Left forelimb (tissue), 1 donor: ENCODE results near the gene DCP1B.

Experiments
- DNase-seq: peaks from one replicate; pipeline ENCODE4 v3.0.0-alpha.2; 2018; ENCODE audit warnings: low spot score

The DCP1B gene

DNA sequence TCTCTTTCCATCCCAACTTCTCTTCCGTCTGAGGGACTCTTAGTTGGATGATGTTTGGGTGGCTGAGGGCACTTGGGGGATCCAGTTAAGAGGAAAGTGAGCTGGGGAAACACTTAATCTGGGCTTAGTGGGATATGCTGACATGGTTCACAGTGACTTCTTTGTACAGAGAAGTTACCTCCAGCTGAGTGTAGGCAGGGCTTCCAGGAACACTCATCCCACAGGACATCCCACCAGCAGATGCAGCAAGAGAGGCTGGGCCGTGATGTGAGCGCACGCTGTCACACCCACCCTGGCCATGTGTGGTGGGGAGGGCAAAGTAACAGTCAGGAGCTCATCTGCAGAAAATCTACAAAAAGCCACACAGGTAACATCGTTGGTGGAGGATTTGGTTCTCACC is 85.0 kb downstream of the DCP1B start:
- no peak for DNase-seq

- DNase-seq, result peak; percentile 50
These were observed 85.4 kb downstream of the DCP1B start for GRCh38 chr12:1918884-1919236.

DNA sequence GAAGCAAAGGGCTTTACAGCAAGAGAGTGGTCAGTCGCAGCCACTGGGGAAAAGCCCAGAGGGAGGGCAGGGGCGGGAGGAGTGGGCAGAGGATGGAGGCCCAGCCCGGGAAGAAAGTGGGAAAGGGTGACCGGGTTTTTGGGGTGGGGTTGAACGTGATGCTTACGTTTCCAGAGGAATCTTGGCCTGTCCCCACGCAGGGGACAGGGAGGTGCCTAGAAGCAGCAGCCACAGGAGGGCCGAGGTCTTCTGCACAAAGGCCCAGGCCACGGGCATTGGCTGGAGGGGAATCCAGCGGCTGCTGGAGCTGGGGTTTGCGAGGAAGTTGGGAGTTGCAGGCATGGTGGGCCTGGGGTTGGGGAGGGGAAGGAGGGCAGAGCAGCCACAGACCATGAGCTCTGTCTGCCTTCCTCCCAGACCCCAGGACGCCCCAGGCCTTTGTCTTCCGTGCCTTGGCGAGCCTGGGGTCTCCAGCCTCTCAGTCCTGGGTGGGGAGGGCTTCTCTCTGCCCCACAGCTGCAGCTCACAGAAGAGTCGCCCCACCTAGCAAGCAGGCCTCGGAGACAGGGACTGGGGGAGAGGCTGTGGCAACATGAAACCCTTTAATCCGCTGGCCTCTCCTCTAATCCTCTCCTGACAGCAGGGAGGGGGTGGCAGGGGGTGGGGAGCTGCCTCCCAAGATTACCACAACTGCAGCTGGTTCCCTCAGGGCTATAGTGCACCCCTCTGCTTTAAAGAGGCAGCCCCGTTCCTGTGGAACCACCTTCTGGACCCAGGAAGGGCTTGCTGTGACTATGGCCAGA is 86.0 kb downstream of the DCP1B start, which contains the start of gene CACNA2D4:
TSS of gene CACNA2D4 (minus strand) at position 572 of the 803 bp plus-strand sequence. CDS start at position 393, 179 bp downstream.
- peak; percentile 60 for DNase-seq

GRCh38 chr12:1917172-1918070 is 86.8 kb downstream of the DCP1B start:
- peak; percentile 55 for DNase-seq

DNA sequence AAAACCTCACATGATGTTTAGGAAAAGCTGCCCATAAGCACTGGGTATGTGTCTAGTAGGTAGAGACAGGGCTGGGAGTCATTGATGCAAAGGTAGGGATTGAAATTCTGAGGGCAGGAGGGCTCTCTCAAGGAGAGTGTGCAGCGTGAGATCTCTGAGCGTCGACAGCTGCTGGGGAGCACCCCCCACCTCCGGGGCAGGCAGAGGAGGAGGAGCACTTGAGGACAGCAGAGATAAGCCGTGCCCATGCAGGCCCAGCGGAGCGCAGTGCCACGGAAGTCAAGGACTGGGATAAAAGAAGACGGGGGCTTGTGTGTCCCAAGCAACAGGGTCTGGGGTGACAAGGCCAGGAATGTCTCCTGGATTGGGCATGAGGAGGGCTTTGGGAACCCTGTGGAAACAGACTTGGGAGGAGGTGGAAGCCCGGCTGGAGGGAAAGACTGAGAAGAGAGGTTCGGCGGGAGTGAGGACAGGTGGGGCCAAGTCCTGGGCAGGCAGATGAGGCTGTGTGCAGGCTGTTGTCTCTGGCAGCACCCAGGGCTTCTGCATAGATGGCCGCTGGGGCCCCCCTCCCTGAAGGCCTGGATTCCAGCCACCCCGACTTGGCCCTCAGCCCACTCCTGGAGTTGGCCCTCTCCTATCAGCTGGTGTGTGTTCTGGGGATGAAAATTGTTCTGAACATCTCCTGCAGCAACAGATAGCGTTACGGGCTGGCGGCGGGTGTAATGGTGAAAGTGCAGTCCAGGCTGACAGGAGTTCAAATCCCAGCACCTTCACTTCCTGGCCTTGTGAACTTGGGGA is 87.7 kb downstream of the DCP1B start:
- peak; percentile 65 for DNase-seq

DNA sequence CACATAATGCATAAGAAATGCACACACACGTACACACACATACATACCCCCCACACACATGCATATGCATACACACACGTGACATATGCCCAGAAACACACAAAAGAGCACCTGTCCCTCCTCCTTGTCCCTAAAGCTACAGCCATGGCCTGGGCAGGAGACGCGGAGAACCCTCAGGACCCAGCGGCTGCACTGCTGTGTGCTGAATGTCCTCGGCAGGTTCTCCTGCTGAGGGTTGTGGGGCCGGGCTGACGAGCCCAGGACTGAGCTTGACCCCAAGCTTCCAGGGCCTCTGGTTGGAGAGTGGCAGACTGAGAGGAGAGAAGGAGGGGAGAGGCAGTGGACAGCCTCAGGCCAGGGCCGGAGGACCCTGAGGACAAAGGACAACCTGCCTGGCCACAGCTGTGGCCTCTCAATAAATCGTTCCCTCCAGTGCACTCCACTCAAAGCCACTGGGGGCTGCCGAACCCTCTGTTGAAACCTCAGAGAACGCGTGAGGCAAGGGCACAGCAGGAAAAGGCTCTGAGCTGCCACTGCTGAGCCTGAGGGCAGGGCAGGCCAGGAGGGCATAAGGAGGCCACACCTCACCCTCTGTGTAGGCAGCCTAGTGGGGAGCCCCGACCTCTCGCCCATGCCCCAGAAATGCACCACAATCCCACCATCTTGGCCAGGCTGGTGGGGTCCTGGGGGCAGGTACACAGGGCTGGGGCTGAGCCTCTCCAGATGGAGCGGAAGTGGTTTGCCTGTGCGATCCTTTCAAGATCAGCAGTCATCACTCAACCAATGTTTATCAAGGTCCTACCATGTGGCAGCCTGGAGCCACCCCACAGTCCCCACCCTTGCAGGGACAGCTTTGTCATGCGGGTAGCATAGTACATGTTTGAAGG is 88.9 kb downstream of the DCP1B start:
- DNase-seq, result peak; percentile 47

- DNase-seq, result no peak
These were observed 89.9 kb downstream of the DCP1B start for GRCh38 chr12:1914114-1914911.

- peak; percentile 62 for DNase-seq
These were observed 90.7 kb downstream of the DCP1B start for GRCh38 chr12:1913377-1914113.

- DNase-seq, result peak; percentile 33
These were observed 91.5 kb downstream of the DCP1B start for GRCh38 chr12:1912580-1913376.

DNA sequence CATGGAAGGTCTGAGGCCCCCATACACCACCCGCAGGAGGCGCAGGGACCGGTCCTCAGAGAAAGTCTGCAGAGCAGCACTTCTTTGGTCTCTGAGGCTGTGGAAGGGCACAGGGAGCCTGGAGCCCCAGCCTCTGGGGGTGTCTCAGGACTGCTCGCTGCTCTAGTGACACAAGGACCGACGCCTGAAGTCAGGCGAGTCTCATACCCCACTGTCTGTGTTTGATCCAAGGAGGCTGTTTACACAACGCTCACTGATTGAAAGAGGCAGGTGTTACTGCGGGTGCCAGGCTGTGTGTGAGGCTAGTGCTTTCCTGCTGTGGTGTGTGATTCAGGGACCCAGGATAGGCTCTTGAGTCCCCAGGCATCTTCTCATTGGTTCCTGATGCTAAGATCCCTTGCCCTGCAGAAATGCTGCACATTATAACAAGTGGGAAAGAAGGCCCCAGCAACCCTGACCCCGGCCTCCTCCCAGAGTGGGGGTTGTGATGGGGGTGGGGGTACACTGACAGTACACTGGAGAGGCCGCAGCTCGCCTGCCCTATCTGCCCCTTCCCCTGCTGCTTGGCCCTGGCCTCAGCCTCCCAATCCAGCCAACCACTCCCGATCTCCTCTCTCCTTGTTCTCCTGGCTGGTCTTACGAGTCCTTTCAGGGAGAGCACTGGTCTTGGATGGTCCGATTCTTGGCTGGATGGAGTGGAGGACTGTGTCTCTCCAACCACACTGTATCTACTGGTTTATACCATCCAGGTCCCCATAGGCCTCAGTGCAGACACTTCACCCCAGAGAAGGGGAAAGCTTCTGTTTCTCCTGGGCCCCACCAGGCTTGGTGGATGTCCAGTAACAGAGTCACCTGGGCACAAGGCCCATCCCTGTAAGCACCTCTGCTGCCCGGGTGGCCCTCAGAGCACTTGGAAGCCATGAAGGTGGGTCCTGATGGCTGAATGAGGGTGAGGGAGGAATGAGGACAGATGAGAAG is 92.4 kb downstream of the DCP1B start:
- DNase-seq, result peak; percentile 66

- DNase-seq, result no peak
These were observed 93.8 kb downstream of the DCP1B start for GRCh38 chr12:1910468-1910867.

DNA sequence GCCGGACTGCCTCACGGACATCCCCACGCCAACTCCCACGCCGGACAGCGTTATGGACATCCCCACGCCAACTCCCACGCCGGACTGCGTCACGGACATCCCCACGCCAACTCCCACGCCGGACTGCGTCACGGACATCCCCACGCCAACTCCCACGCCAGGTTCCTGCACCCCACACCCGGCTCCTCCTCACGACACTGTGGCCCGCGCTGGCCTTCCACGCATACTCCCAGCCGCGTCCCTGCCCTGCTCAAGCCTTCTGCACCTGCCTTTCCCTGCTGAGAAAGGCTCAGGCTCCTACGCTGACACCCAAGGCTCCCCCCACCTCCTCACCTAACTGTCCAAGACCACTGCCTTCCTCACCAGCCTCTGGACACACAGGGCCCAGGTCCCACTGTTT is 95.5 kb downstream of the DCP1B start:
- DNase-seq, result peak; percentile 22

DNA sequence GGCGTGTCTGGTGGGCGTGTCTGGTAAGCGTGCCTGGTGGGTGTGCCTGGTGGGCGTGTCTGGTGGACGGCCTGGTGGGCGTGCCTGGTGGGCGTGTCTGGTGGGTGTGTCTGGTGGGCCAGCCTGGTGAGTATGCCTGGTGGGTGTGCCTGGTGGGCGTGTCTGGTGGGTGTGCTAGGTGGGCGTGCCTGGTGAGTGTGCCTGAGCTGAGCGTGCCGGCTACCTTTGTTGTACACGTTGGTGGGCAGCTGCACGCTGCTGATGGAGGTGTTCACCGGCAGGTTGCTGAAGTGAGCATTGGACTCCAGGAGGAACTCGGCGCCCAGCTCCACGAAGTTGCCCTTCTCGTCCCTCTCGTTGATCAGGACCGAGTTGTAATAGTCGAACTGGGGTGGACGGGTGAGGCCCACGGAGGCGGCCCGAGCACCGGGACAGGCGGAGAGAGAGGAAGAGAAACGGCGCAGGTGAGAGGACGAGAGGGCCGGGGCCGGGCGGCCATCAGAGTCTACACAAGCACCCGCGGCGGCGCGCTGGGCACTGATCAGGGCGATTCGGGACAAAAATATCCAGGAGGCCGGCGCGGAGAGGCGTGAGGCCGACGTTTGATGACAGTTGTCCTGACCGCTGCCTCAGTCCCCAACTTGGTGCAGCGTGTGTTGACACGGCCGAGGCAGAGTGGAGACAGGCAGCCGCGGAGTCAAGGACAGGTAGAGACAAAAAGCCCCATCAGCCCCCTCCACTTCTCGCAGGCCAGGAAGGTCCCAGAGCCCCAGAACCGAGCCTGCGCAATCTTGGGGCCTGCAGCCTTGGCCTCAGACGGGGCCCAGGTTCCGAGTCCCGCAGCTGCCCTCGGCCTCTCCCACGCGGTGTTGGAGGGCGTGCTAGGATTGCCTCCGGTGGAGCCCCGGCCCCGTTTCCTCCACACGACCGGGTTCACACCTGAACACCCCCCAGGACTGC is 96.3 kb downstream of the DCP1B start:
- DNase-seq, result peak; percentile 59

DNA sequence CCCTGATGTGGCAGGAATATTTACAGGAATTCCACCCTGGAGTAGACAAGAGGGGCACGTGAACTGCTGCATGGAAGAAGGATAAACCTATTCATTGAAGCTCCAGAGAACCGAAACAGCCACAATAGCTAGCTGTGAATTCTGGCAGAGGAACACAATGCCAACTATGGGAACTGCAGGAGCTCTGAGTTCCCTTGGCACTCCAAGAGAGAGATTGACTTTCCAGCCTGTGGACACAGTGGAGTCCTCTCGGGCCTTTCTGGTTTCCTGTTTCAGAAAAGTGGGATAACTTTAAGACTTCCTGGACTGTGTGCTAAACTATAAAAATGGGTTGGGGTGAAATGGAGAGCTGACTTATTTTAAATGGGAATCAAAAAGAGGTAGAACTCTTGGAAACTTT is 97.7 kb downstream of the DCP1B start:
- peak; percentile 34 for DNase-seq

GRCh38 chr12:1904875-1905274 is 99.4 kb downstream of the DCP1B start:
- no peak for DNase-seq

DNA sequence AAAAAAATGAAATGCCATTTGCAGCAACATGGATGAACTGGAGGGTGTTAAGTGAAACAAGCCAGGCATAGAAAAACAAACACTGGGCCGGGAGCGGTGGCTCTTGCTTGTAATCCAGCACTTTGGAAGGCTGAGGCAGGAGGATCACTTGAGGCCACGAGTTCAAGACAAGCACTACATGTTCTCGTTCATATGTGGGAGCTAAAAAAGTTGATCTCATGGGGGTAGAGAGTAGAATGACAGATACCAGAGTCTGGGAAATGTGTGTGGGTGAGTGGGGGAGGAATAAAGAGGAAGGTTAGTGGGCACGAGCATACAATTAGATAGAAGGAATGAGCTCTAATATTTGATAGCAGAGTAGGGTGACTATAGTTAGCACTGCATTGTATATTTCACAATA is 107.3 kb downstream of the DCP1B start:
- no peak for DNase-seq
